ENCODE data around the gene SEMA6A.

The SEMA6A gene

DNA sequence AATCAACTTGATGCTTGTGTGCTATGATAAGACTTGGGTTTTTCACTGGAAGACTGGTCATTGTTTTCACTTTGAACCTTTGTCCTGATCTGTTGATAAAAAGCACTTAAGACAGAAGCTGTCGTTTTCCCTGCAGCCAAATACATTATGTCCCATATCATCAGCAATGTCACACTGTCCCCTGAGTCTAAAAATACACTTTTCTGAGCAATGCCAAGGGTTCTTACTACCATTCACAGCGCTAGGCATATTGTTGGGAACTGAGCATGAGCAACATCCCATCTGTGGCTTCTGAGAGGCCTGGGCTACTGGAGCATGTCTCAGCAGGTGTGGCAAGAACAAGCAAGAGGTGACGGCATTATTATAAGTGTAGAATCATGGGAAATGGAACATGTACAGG is 81.8 kb downstream of the SEMA6A start:
- no peak for DNase-seq (ENCODE audit: low spot score)

DNA sequence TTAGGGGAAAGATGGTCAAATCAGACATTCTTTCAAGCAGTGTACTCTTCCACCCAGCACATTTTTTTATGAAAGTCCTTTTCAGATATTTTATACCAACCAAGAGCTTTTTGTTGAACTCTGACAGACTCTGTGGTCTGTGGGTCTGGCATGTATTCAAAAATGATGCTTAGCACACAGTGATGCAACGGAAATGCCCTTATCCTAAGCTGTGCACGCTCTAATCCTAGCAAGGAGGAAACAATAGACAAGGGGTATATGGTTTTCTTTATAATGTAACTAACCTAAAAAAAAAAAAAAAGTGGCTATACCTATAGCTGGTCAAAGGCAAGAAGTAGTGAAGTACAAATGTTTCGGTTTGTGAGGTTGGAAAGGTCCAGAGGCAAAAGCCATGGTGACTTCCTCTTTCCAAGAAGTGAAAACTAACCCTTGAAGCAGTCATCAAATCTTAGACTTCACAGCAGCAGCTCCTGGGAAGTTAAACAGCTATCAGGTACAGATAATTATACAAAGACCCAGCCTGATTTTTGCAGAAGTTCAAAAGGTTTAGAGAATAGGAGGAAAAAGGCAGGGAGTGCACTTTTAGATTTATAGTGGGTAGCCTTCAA is 82.5 kb downstream of the SEMA6A start:
- DNase-seq (ENCODE audit: low spot score), result no peak

DNA sequence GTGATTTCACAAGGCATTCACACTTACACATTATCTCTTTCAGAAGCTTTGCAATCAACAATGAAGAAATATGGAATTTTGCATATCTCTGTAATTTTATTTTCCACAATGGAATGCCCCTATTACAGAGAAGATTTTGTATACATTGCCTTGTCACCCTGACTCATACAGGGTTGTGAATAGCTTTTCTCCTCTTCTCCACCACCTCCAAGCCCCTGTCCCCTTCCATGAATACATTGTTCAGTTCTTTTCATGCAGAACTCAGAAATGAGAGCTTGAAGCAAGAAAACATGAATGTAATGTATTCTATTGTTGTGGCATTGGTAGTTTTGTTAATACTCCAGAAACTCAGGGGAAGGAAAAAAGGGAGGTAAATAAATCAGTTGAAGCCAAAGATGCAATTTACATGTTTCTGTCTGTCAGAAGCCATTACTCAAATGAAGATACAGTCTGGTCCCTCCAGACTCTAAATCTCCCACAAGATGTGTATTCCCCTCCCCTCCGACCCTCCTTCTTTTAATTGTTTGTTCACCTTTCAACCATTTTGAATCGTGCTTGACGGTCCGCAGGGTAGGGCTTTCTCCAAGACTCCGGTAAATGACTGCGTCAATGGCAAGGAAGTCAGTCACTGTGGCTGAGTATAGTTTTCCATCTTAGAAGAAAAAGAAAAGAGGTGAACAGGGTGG is 86.1 kb downstream of the SEMA6A start:
- DNase-seq (ENCODE audit: low spot score), result no peak

DNA sequence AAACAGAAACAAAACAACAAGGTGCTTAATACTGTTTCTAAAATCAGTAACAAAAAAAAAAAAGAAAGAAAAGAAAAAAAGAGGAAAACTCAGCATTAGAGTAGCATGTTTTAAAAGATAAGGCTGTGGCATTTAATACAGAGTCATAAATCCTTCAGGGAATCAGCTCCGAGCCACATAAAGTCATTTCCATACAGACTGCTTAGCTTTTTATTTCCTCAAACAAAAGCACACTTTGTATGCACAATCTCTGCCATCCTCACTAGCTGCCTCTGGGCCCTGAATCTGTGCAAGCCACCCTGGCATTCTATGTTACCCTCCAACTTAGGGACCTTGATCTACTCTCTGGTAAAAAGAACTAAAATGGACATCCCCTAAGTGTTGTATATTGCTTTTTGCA is 87.6 kb downstream of the SEMA6A start:
- no peak for DNase-seq (ENCODE audit: low spot score)

DNA sequence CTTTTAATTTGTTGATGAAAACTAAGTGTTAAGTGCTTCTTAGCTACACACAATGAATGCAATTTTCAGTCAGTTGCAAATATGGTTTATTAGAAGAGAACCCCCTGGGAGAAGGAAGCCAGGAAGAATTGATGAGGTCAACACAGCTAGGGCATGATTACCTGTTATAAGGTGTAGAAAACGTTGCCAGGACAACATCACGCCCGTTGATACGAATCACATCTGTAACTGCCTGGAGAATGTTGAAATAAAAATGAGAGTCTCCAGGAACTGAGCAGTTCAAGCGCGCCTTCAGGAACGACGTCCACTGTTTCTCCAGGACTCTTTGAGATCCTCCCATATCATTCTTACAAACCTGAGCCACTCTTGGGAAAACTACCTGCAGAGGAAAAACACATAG is 88.0 kb downstream of the SEMA6A start:
- DNase-seq (ENCODE audit: low spot score), result no peak

DNA sequence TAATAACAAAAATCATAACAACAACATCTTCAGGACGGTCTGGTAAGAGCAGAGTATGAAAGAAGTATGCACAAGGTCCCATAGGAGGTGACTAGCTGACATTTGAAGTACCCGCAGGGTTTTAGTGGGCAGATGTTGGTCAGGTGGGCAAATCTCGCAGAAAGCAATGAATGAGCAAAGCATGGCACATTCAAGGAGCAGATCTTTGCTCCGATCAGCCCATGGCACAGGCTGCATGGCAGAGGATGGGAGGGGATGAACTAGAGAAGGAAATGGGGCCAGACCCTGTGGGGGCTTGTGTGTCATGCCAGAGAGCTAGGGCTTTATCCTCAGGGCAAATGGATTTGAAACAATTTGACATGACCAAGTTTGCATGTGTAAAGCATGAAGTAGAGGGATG is 90.0 kb downstream of the SEMA6A start:
- DNase-seq (ENCODE audit: low spot score), result no peak

DNA sequence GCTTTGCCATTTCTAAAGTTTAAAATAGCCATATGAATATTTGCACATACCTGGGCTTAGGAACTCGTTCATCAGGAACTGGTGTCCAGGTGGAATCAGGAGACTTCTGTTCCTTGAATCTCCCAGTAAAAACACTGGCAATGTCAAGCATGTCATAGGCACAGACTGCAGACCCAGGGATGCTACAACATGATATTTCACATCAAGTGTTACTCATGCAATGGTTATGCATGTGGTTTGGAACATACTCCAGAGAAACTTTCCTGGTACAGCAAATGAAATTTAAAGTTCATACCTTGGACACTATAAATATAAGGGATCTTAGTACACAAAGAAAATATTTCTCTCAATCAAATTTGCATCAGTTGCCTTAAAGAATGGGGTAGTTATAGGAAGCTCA is 92.2 kb downstream of the SEMA6A start:
- DNase-seq (ENCODE audit: low spot score), result no peak

DNA sequence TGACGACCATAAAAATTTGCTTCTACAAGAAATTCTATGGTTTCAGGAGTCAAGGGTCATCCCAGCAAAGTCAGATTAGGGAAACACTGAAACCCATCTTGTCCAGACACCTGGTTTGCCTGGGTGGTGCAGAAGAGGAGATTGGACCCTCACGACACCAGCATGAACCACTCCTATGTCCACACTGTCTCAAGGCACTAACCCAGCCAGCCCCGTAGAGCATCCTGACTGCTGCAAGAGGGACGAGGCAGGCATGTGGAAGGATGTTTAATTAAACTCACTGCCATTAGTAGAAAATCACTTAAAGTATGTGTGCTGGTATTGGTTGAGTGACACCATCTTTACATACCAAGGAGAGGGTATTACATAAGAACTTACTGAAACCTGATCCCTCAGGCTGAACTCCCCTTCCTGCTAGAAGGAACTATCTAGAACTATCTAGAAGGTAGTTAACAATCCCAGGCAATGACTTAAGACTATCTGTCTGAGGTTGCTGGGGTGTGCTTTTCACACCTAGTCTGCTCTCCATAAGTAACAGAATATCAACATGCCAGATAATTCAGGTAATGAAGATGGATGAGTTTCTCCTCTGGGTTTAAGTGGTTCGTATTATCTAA is 93.6 kb downstream of the SEMA6A start:
- DNase-seq (ENCODE audit: low spot score), result no peak

DNA sequence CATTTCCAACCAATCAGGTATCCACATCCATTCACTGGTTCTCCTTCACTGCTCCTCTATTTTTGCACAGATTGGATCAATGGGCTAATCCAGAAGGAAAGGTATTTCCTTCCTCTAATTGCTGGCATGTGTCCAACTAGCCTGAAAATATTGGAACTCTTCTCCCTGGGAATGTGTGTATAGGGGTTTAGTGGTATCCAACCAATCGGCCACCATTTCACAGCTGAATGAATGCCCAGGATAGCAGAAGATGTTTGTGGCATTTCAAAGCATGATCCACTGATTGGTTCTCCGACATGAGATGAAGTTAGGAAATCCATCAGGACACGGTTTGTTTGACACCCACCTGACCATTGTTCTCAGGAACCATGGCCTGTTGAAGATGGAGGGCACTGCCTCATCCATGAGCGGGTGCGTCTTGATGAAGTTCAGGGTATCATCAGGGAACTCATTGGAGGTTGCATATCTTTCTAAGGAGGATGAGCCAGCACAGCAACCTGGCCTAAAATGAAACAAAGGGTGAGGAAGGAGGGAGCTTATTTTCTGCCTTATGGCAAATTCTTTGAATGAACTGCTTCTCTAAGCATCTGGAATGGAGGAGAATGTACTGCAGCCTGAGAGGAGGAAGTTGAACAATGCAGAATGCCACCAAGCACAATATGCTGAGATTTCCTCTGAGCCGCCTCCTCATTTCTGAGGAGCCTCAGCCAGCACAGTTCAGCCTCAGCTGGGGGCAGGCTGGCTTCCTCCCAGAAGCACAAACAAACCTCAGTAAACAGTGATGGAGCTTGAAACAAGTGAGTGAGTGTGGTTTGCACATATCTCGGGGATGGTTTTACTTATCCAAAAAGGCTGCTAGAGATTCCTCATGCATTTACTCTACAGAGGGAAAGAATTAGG is 94.6 kb downstream of the SEMA6A start:
- no peak for DNase-seq (ENCODE audit: low spot score)

DNA sequence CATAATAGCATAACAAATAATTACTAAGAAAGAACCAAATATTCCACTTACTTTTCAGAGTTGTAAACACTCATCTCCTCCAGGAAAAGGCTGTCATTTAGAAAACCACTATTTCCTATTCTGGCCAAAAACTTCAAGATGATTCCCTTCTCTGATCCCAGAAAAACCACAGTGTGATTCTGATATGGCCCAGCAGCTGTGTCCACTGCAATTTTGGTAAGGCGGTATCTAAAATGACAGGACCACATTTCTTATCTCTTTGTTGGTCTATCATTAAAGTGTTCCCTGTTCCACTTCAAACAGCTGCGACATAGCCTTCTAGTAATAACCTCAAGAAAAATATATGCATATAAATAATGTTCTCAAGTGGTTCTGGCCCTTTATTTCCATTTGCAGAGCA is 96.1 kb downstream of the SEMA6A start:
- no peak for DNase-seq (ENCODE audit: low spot score)

DNA sequence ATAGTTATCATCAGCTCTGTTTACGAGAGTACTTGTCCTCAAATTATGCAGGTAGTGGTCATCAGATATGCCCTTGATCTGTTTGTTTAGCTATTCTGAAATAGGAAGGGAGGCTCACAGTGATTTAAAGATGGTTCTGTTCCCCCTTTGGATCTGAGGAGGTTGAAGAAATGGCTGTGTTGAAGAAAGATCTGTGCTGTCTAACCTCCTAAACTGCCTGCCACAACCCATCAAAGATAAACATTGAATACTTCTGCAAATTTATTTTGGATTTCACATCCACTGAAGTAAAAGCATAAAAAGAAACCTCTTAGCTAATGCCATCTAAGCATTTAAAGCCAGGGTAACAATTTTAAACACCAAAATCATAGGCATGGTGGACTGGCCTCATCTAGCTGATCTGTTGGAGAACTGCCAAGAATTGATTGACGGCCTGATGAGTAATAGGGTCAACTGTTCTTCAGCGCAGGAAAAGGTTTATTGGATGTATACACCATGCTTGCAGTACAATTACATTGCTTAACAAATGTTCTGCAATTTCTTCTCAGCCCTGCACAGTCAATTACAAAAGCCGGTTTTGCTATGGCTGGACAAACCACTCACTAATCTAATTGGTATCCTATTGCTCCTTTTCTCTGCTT is 97.6 kb downstream of the SEMA6A start:
- DNase-seq (ENCODE audit: low spot score), result no peak

DNA sequence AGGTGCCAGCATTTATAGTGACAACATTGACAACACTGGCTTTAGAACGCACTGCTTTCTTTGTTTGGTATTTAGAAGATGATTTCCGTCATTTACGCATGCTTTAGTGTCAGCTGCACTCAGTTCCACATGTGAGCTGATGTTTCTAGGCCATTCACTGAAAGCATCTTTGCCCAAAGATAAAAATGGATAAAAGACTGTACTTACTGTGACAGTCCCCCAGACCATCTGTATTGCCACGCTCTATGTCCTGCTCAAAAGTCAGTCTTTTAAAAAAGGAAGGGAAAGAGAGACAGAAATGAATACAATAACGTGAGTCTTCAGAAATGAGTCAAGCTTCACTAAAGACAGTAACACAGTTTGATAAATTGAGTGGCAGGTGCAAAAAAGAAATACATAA is 99.3 kb downstream of the SEMA6A start:
- no peak for DNase-seq (ENCODE audit: low spot score)

DNA sequence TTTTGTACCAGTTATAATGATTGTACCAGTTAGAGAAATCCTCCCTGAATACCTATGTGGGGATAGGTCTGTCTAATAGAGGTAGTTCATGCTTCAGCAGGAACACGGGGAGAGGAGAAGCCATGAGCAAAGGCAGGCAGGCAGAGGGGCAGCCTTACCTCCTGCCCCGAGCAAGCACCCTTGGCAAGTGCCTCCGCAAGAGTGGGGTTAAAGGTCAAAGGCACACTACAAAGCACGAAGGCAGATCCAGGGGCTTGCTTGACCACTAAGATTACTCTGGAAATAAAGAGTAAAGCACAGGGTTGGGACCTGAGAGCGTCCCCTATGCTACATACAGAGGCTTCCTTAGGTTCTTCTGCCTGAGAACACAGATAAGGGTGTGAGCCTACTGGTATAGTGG is 100.9 kb downstream of the SEMA6A start:
- DNase-seq (ENCODE audit: low spot score), result no peak

DNA sequence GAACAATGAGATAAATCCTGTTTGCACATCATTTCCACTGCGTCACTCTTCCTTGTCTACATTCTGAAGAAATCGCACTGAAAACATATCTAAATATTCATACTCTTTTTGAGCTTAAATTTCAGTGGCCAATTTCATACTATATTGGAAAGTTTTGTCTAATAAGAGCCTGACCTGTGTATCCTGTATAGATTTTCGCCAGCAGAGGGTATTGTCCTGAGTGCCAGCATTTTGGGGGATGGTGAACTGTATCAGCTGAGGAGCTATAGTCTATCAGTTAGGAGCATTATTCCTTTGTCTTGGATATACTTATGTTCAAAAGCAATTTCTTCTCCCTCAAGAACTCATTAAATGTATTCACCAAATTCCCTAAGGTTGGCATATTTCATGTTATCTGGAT is 102.3 kb downstream of the SEMA6A start:
- DNase-seq (ENCODE audit: low spot score), result no peak

DNA sequence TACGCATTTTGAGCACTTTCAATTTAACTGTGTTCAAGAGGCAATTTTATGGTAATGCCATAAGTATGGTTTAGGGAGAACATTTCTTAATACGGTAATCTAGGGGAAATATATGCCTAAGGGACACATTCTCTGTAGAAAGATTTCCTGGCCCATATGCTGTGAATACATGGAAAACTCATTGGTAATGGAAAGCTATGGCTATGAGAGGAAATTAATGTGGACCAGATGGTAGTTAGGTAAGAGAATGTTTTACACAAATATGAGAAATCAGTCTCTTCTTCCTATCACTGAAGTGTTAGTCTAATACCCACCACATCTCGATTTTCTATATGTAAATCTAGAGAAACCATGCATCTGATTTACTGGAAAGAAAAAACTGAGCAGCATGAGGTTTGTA is 105.0 kb downstream of the SEMA6A start:
- DNase-seq (ENCODE audit: low spot score), result no peak

DNA sequence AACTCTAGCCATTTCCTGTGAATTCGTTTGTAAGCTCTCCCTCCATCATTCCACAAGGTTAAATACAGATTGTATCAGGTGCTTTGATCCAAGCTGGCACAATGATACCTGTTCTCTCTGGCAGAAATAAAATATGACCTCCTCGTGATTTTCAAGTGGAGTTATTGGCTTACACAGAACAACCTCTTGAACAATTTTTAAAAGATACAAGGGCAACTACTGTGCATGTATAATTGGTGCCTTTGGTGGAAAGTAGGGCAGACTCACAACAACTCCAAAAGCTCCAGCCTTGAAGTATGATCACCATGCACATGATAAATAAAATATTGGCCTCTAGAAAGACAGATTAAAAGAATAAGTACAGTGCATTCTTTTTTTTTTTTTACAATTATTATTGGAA is 106.0 kb downstream of the SEMA6A start:
- no peak for DNase-seq (ENCODE audit: low spot score)

DNA sequence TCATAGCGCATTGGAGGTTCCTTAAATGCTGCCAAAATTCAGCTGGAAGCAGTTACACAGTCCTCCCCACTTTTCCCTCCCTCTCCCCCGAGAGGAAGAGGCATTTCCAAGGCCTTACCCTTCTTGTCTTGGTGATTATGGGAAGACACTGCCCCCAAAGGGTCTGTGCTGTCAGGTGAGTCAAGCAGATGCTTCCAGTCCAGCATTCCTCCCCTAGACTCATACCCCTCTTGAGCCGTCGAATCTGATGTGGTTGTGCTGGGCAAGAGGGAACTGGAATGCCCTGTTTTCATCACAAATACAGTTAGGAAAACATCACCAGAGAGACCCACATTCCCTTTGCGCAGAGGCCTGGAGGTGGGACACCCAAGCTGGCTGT is 107.2 kb downstream of the SEMA6A start:
- DNase-seq (ENCODE audit: low spot score), result no peak

DNA sequence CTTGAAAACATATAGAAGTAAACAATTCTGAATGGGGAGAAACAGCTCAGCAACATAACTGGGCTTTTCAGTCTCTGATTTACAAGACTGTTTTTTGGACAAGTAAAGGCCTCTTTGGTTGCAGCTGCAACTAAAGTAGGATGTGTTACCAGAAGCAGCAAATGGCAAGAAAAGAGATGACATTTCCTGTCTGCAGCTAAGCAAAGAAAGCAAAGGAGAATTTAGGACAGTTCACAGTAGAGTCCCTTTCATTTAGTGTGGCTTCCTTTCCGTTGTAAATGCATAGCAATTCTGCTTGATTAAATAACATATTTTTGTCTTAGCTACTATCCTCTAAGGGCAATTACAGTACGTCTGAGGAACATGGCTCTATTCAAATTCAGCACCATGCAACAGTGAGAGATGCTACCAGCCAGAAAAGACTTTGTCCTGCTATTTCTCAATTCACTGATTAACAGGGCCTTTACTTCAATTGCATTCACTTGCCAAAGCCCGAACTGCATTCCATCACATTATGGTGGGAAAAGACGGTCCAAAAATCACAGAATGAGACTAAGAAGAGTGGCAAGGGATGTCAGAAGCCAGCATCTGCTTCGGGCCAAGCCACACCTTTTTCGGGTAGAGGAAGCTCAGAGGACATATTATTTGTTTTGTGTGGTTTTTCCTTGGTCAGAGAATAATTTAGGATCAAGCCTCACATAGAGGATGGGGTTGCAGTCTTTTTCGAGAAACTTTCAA is 107.7 kb downstream of the SEMA6A start:
- no peak for DNase-seq (ENCODE audit: low spot score)

DNA sequence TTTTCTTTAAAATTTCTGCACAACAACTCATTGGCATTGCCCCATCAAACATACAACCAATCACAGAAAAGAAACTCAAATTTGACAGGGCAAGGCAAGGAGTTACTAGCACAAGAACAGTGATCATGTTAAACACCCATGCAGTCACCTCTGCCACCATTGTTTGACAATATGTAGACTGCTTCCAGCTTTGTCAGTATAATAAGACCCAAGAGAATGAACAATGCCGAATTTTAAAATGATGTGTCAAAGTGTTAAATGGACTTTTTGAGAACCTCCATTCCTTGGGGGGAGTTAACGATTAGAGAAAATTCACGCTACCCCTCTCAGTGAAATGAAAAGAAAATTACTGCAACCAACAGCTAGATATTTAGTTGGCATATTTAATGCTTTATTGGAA is 109.2 kb downstream of the SEMA6A start:
- DNase-seq (ENCODE audit: low spot score), result no peak

DNA sequence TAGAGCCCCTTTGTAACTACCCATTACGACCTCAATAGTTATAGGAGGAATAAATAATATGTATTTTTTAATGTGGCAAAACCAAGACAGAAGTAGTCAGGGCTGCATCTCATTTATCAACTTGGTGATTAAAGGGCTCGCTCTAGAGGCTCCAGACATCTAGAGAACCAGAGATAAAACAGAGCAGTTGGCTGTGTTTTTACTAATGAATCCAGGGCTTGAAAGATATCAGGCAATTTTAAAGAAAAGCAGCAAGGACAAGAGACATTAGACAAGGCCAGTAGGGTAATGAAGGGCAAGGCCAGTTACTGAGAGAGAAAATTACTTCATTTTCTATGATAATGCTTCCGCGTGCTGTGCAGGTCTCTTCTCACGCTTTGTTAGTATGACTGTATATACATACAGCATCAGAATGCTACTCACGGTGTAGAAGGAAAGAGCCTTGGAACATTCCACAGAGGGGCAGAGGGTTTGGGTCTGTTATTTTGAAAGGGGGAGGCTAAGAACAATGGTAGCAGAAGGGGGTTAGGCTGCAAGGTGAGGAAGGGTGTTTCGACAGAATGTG is 110.4 kb downstream of the SEMA6A start:
- no peak for DNase-seq (ENCODE audit: low spot score)

DNA sequence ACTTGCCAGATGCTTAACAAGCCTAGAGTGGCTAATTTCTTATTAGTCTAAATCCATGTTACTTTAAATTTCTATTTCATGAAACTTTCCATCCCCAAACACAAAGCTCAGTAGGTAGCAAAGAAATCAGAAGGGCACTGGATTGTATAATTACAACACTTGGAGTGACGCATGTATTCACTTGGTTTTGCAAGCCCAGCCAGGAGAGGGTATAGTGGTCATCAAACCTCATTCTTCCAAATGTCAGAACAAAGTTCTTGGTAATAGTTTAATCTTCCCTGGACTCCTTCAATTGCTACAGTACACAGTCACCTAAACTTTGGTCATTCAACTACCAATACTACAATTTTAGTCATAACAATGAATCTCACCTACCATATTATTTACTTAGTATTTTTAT is 112.1 kb downstream of the SEMA6A start:
- no peak for DNase-seq (ENCODE audit: low spot score)
